Measurements from ENCODE around the gene ETV6. TPM values are rescaled to one million over a fixed set of nuclear protein-coding genes. Genes with fewer than 3 reads are reported as not detected.

ETV6 gene
- polyA plus RNA-seq, 3 donors = 6.8 to 45.1 (median 11.7) TPM

- Histone ChIP-seq H2AFZ (ENCODE audit: insufficient read depth, low read depth, low read length, poor library complexity, severe bottlenecking) (no peak overlapping the region), H3K27ac (ENCODE audit: low read depth in 1 of 2, low read length in 2 of 2) (peak overlapping the region; percentile 91 to 100), H3K4me2 (replicated peaks; ENCODE audit: extremely low read depth, low read length, poor library complexity, severe bottlenecking) (no peak overlapping the region), H3K9ac (ENCODE audit: insufficient read depth, low read length, poor library complexity, severe bottlenecking) (peak overlapping the region; percentile 75), H4K20me1 (ENCODE audit: insufficient read depth, low read length) (no peaks in the 10 kb centered on the region), H3K36me3 (replicated peaks in 1 of 2; ENCODE audit: control insufficient read depth in 1 of 2, insufficient read depth in 2 of 2, low read length in 2 of 2) (no peaks in the 10 kb centered on the region), H3K4me3 (replicated peaks in 1 of 3; ENCODE audit: low read depth in 2 of 3, low read length in 3 of 3) (peak overlapping the region in 1 of 3 experiments; percentile 21), H3K9me3 (replicated peaks in 1 of 2; ENCODE audit: control insufficient read depth in 1 of 2, insufficient read depth in 1 of 2, low read length in 2 of 2) (no peaks in the 10 kb centered on the region), H3K4me1 (ENCODE audit: control insufficient read depth in 1 of 2, insufficient read depth in 2 of 2, low read length in 2 of 2) (peaks cover 86 to 92% of the 10 kb centered on the region in 2 donors), H3K27me3 (ENCODE audit: control insufficient read depth in 2 of 2, insufficient read depth in 2 of 2, low read length in 2 of 2) (no peaks in the 10 kb centered on the region), H3K79me2 (ENCODE audit: insufficient read depth, low read length) (peaks cover 89% of the 10 kb centered on the region)
- DNase-seq = no peak
- WGBS (ENCODE audit: insufficient coverage) = 70% methylated on average over 2 of the region's 7 CpGs
- H3K27ac Mint-ChIP-seq = peak overlapping the region; percentile 94 to 99 (median 97)
- peak overlapping the region in 1 of 2 donors; percentile 11 for H3K4me3 Mint-ChIP-seq
- H3K36me3 Mint-ChIP-seq = peaks cover 36 to 38% of the 10 kb centered on the region in 2 donors
- H3K27me3 Mint-ChIP-seq (ENCODE audit: low read depth in 3 of 3) = no peaks in the 10 kb centered on the region
- H3K4me1 Mint-ChIP-seq = peaks cover 94% of the 10 kb centered on the region
- intact Hi-C loops (cut with micrococcal nuclease) = loop anchor here in 1 of 2 donors (5.0 to 10.0 kb wide), 3 partner anchors 65 to 92 kb away; no protein-coding TSS in a partner anchor
- TF ChIP-seq CTCF (IDR thresholded peaks at IDR 0.05) = no peak
- H3K9me3 Mint-ChIP-seq = peaks cover 0 to 2% (median 0%) of the 10 kb centered on the region in 7 donors
Measured at GRCh38 chr12:11746940-11747716, 97.7 kb downstream of the ETV6 start.

- TF ChIP-seq CTCF (IDR thresholded peaks at IDR 0.05) = no peak
- H3K9me3 ChIP-seq (replicated peaks in 1 of 2; ENCODE audit: control insufficient read depth in 1 of 2, insufficient read depth in 1 of 2, low read length in 2 of 2) = no peaks in the 10 kb centered on the region
- no peak overlapping the region for H3K4me3 ChIP-seq (replicated peaks in 1 of 3; ENCODE audit: low read depth in 2 of 3, low read length in 3 of 3)
- DNase-seq = no peak
- peaks cover 94 to 98% of the 10 kb centered on the region in 2 donors for H3K4me1 ChIP-seq (ENCODE audit: control insufficient read depth in 1 of 2, insufficient read depth in 2 of 2, low read length in 2 of 2)
- H3K36me3 ChIP-seq (replicated peaks in 1 of 2; ENCODE audit: control insufficient read depth in 1 of 2, insufficient read depth in 2 of 2, low read length in 2 of 2) = no peaks in the 10 kb centered on the region
- no peak overlapping the region for H3K4me2 ChIP-seq (replicated peaks; ENCODE audit: extremely low read depth, low read length, poor library complexity, severe bottlenecking)
- peak overlapping the region; percentile 77 to 98 (median 96) for H3K27ac Mint-ChIP-seq
- no peak overlapping the region for H3K4me3 Mint-ChIP-seq
- 20% methylated on average over 1 of the region's 3 CpGs for WGBS (ENCODE audit: insufficient coverage)
- peaks cover 39 to 41% of the 10 kb centered on the region in 2 donors for H3K36me3 Mint-ChIP-seq
- peak overlapping the region in 1 of 2 donors; percentile 100 for H3K27ac ChIP-seq (ENCODE audit: low read depth in 1 of 2, low read length in 2 of 2)
- no peaks in the 10 kb centered on the region for H4K20me1 ChIP-seq (ENCODE audit: insufficient read depth, low read length)
- intact Hi-C loops (cut with micrococcal nuclease) = loop anchor here in 1 of 2 donors (5.0 to 10.0 kb wide), 3 partner anchors 64 to 93 kb away; no protein-coding TSS in a partner anchor
- H2AFZ ChIP-seq (ENCODE audit: insufficient read depth, low read depth, low read length, poor library complexity, severe bottlenecking) = no peak overlapping the region
- peaks cover 0 to 2% (median 0%) of the 10 kb centered on the region in 7 donors for H3K9me3 Mint-ChIP-seq
- peaks cover 98% of the 10 kb centered on the region for H3K4me1 Mint-ChIP-seq
- H3K79me2 ChIP-seq (ENCODE audit: insufficient read depth, low read length) = peaks cover 88% of the 10 kb centered on the region
- H3K9ac ChIP-seq (ENCODE audit: insufficient read depth, low read length, poor library complexity, severe bottlenecking) = no peak overlapping the region
- H3K27me3 ChIP-seq (ENCODE audit: control insufficient read depth in 2 of 2, insufficient read depth in 2 of 2, low read length in 2 of 2) = no peaks in the 10 kb centered on the region
- peaks cover 0 to 2% (median 0%) of the 10 kb centered on the region in 3 donors for H3K27me3 Mint-ChIP-seq (ENCODE audit: low read depth in 3 of 3)
Measured at GRCh38 chr12:11747969-11748368, 98.5 kb downstream of the ETV6 start.

Data from CD14-positive monocyte (primary cell).